OCI-LY1 (cell line): ENCODE data around the gene RARA.

ENCODE experiments used
- EZH2 ChIP-seq: fragments of 200-600 bp; sonication (generic), shearing (Covaris generic); IDR thresholded peaks from 2 replicates; pipeline ENCODE4 v1.8.0; 2017; ENCODE audit warnings: borderline replicate concordance, mixed run types, mild to moderate bottlenecking, antibody characterized with exemption, low read length, moderate library complexity, mixed read lengths
- TF ChIP-seq, protein P1 (sequence below): fragments of 200-600 bp; sonication (generic), shearing (Covaris generic); IDR thresholded peaks from 2 replicates; pipeline ENCODE4 v1.5.1; 2017; ENCODE audit warnings: mild to moderate bottlenecking, antibody characterized with exemption, low read length, moderate library complexity, mixed read lengths

- TF ChIP-seq, protein P1, sequence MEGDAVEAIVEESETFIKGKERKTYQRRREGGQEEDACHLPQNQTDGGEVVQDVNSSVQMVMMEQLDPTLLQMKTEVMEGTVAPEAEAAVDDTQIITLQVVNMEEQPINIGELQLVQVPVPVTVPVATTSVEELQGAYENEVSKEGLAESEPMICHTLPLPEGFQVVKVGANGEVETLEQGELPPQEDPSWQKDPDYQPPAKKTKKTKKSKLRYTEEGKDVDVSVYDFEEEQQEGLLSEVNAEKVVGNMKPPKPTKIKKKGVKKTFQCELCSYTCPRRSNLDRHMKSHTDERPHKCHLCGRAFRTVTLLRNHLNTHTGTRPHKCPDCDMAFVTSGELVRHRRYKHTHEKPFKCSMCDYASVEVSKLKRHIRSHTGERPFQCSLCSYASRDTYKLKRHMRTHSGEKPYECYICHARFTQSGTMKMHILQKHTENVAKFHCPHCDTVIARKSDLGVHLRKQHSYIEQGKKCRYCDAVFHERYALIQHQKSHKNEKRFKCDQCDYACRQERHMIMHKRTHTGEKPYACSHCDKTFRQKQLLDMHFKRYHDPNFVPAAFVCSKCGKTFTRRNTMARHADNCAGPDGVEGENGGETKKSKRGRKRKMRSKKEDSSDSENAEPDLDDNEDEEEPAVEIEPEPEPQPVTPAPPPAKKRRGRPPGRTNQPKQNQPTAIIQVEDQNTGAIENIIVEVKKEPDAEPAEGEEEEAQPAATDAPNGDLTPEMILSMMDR, result no peak
- TF ChIP-seq EZH2, result no peak
Measured at GRCh38 chr17:40364906-40365305, 55.9 kb downstream of the RARA start.
